Measurements from ENCODE around the gene PARD3B.

PARD3B gene

DNA sequence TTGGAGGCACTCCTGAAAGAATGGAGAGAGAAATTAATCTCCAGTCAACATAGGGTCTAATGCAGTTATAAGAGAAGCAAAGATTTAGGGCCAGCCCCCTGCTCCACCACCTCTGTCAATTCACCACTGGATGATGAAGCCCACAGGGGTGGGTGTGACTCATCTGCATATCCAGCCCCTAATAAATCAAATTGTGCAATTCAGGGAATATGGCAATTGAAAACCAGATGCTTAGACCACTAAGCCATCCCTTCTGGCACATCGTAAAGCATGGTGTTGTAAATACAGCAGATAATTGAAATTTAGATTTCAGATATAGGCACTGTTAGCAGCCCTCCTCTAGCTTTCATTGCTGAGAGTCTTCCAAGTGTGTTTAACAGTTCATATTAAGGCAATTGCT lies 541.4 kb downstream of the PARD3B start:
- Histone ChIP-seq H3K4me3 (ENCODE audit: insufficient read length, low read depth) (no peak overlapping the region), H3K9me3 (ENCODE audit: insufficient read depth, low read length) (no peaks in the 10 kb centered on the region), H3K36me3 (ENCODE audit: insufficient read depth, insufficient read length, low read length) (no peaks in the 10 kb centered on the region), H3K9ac (ENCODE audit: insufficient read length, low read depth) (no peak overlapping the region), H3K4me1 (ENCODE audit: insufficient read depth, insufficient read length) (no peaks in the 10 kb centered on the region), H3K27me3 (ENCODE audit: insufficient read depth, insufficient read length) (no peaks in the 10 kb centered on the region)
- no peak for DNase-seq (ENCODE audit: low read depth, low spot score)
- no peak for TF ChIP-seq YY1 (IDR thresholded peaks at IDR 0.05; ENCODE audit: insufficient read depth, insufficient read length)
- TF ChIP-seq SUZ12 (IDR thresholded peaks at IDR 0.05; ENCODE audit: extremely low read depth, insufficient read depth, insufficient read length): no peak
- TF ChIP-seq ZNF274 (IDR thresholded peaks at IDR 0.05; ENCODE audit: low read depth, low read length): no peak

DNA sequence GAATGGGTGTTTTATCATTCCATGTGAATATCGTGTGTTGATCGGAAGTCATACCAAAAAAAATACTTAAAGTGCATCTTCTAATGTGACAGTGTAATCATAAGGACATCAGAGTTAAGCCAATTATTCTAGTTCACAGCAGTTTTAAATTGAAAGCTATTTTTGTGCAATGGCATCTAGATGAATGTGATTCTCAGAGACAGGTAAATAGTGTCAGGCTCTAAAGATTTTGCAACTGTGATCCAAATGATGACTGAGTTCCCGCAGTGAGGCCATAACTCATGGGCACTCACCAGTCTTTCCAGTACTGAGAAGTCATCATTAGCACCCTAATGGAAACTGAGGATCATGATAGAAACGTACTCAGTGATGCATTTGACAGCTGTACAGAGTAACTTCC lies 542.6 kb downstream of the PARD3B start:
- DNase-seq (ENCODE audit: low read depth, low spot score): no peak
- H3K27me3 ChIP-seq (ENCODE audit: insufficient read depth, insufficient read length): no peaks in the 10 kb centered on the region
- H3K4me1 ChIP-seq (ENCODE audit: insufficient read depth, insufficient read length): no peaks in the 10 kb centered on the region
- no peak overlapping the region for H3K4me3 ChIP-seq (ENCODE audit: insufficient read length, low read depth)
- H3K36me3 ChIP-seq (ENCODE audit: insufficient read depth, insufficient read length, low read length): no peaks in the 10 kb centered on the region
- no peak for TF ChIP-seq YY1 (IDR thresholded peaks at IDR 0.05; ENCODE audit: insufficient read depth, insufficient read length)
- no peak for TF ChIP-seq ZNF274 (IDR thresholded peaks at IDR 0.05; ENCODE audit: low read depth, low read length)
- TF ChIP-seq SUZ12 (IDR thresholded peaks at IDR 0.05; ENCODE audit: extremely low read depth, insufficient read depth, insufficient read length): no peak
- H3K9ac ChIP-seq (ENCODE audit: insufficient read length, low read depth): no peak overlapping the region
- no peaks in the 10 kb centered on the region for H3K9me3 ChIP-seq (ENCODE audit: insufficient read depth, low read length)

DNA sequence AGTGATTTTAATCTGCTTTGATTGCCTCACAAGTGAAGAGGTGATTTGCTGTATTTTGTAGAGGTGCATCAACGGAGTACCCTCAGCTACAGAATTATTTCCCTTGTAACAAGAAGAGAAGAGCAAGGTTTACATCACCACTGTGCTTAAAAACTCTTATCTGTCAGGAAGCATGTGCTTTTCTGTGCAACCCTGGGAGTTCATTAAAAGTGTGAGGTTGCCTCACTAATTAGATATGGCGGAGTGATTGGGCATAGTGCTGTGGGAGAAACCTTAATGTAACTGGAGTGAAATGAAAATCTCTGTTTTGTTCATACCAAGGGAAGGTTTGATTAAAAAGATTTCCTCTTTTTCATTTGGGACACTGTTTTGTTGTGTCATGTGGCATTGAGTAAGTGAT lies 544.7 kb downstream of the PARD3B start:
- DNase-seq (ENCODE audit: low read depth, low spot score): no peak
- no peaks in the 10 kb centered on the region for H3K36me3 ChIP-seq (ENCODE audit: insufficient read depth, insufficient read length, low read length)
- no peak overlapping the region for H3K4me3 ChIP-seq (ENCODE audit: insufficient read length, low read depth)
- no peak overlapping the region for H3K9ac ChIP-seq (ENCODE audit: insufficient read length, low read depth)
- H3K9me3 ChIP-seq (ENCODE audit: insufficient read depth, low read length): no peaks in the 10 kb centered on the region
- no peaks in the 10 kb centered on the region for H3K4me1 ChIP-seq (ENCODE audit: insufficient read depth, insufficient read length)
- H3K27me3 ChIP-seq (ENCODE audit: insufficient read depth, insufficient read length): no peaks in the 10 kb centered on the region
- TF ChIP-seq YY1 (IDR thresholded peaks at IDR 0.05; ENCODE audit: insufficient read depth, insufficient read length): no peak
- TF ChIP-seq ZNF274 (IDR thresholded peaks at IDR 0.05; ENCODE audit: low read depth, low read length): no peak
- no peak for TF ChIP-seq SUZ12 (IDR thresholded peaks at IDR 0.05; ENCODE audit: extremely low read depth, insufficient read depth, insufficient read length)

DNA sequence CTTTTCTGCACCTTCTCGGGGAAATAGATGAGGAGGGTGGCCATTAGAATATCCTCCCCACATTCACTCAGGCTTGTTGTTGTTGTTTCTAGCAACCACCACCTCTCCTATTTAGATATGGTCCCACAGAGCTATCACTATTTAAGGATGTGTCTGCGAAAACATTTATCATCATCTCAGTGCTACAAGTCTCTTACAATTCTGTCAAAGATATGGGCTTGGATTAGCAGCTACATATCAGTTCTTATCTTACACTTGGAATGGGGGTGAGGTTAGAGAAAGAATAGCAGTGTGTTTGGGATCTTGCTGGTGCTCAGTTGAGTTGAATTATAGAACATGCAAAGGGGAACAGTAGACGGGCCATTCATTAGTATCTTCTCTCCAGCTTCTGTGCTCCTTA lies 546.1 kb downstream of the PARD3B start:
- no peak overlapping the region for H3K4me3 ChIP-seq (ENCODE audit: insufficient read length, low read depth)
- H3K9me3 ChIP-seq (ENCODE audit: insufficient read depth, low read length): no peaks in the 10 kb centered on the region
- DNase-seq (ENCODE audit: low read depth, low spot score): no peak
- TF ChIP-seq SUZ12 (IDR thresholded peaks at IDR 0.05; ENCODE audit: extremely low read depth, insufficient read depth, insufficient read length) (no peak), YY1 (IDR thresholded peaks at IDR 0.05; ENCODE audit: insufficient read depth, insufficient read length) (no peak), ZNF274 (IDR thresholded peaks at IDR 0.05; ENCODE audit: low read depth, low read length) (no peak)
- H3K27me3 ChIP-seq (ENCODE audit: insufficient read depth, insufficient read length): no peaks in the 10 kb centered on the region
- no peaks in the 10 kb centered on the region for H3K4me1 ChIP-seq (ENCODE audit: insufficient read depth, insufficient read length)
- no peak overlapping the region for H3K9ac ChIP-seq (ENCODE audit: insufficient read length, low read depth)
- H3K36me3 ChIP-seq (ENCODE audit: insufficient read depth, insufficient read length, low read length): no peaks in the 10 kb centered on the region

DNA sequence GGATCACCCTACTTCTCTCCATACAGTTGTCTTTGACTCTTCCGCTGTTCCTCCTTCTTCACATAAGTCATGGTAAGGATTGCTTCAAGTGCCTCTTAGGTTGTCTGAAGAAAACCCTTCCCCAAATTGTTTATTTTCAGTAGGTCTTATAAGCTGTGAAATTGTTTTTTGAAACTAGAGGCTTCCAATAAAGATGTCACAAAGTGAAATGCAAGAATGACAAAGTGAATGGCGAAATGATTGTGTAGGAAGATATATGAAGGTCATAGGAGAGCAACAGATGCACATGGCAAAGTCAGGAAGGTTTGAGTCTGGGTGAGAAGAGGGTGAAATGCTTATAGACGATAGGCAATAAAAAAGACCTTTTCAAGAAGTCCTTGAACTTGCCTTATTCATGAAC lies 548.8 kb downstream of the PARD3B start:
- TF ChIP-seq YY1 (IDR thresholded peaks at IDR 0.05; ENCODE audit: insufficient read depth, insufficient read length) (no peak), ZNF274 (IDR thresholded peaks at IDR 0.05; ENCODE audit: low read depth, low read length) (no peak), SUZ12 (IDR thresholded peaks at IDR 0.05; ENCODE audit: extremely low read depth, insufficient read depth, insufficient read length) (no peak)
- H3K4me3 ChIP-seq (ENCODE audit: insufficient read length, low read depth): no peak overlapping the region
- no peaks in the 10 kb centered on the region for H3K27me3 ChIP-seq (ENCODE audit: insufficient read depth, insufficient read length)
- no peaks in the 10 kb centered on the region for H3K4me1 ChIP-seq (ENCODE audit: insufficient read depth, insufficient read length)
- H3K36me3 ChIP-seq (ENCODE audit: insufficient read depth, insufficient read length, low read length): no peaks in the 10 kb centered on the region
- no peaks in the 10 kb centered on the region for H3K9me3 ChIP-seq (ENCODE audit: insufficient read depth, low read length)
- DNase-seq (ENCODE audit: low read depth, low spot score): no peak
- H3K9ac ChIP-seq (ENCODE audit: insufficient read length, low read depth): no peak overlapping the region

DNA sequence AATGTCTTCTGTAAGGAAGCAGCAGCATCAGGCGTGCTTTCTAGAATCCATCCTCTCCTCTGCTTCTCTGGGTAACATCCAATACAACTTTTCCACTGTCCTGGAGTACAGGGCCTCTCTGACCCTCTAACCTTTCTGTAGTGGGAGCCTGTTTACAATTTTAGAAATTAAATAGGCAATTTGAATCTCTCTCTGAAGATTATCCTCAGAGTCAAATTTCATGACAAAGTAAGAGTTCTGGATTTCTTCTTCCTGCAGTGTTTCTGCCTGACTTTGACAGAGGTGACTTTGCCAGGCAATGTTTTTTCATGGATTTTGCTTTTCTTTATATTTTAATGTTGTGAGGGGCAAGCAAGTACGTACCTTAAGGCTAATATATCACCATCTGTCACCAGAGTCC lies 558.4 kb downstream of the PARD3B start:
- no peaks in the 10 kb centered on the region for H3K27me3 ChIP-seq (ENCODE audit: insufficient read depth, insufficient read length)
- no peak overlapping the region for H3K4me3 ChIP-seq (ENCODE audit: insufficient read length, low read depth)
- H3K9me3 ChIP-seq (ENCODE audit: insufficient read depth, low read length): no peaks in the 10 kb centered on the region
- no peaks in the 10 kb centered on the region for H3K36me3 ChIP-seq (ENCODE audit: insufficient read depth, insufficient read length, low read length)
- no peaks in the 10 kb centered on the region for H3K4me1 ChIP-seq (ENCODE audit: insufficient read depth, insufficient read length)
- no peak overlapping the region for H3K9ac ChIP-seq (ENCODE audit: insufficient read length, low read depth)
- TF ChIP-seq YY1 (IDR thresholded peaks at IDR 0.05; ENCODE audit: insufficient read depth, insufficient read length) (no peak), ZNF274 (IDR thresholded peaks at IDR 0.05; ENCODE audit: low read depth, low read length) (no peak), SUZ12 (IDR thresholded peaks at IDR 0.05; ENCODE audit: extremely low read depth, insufficient read depth, insufficient read length) (no peak)
- DNase-seq (ENCODE audit: low read depth, low spot score): no peak

DNA sequence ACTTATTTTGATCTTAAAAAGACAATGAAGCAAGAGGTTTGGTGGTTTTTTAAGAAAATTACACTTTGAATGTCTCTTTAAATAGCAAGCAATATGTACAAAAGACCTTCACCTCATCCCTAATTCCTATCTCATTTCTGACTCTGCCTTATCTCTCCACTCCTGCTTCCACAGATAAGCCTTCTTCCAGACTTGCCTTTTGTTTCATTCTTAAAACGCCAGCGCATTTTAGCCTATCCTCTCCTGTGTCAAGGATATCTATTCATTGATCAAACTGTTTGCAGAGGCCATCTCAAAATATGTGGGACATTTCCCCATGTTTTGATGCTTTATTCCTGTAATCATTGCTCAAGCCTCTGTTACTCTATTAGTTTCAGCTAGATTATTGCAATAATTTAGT lies 562.5 kb downstream of the PARD3B start:
- no peak for DNase-seq (ENCODE audit: low read depth, low spot score)
- Histone ChIP-seq H3K4me3 (ENCODE audit: insufficient read length, low read depth) (no peak overlapping the region), H3K9me3 (ENCODE audit: insufficient read depth, low read length) (no peaks in the 10 kb centered on the region), H3K9ac (ENCODE audit: insufficient read length, low read depth) (no peak overlapping the region), H3K36me3 (ENCODE audit: insufficient read depth, insufficient read length, low read length) (no peaks in the 10 kb centered on the region), H3K27me3 (ENCODE audit: insufficient read depth, insufficient read length) (no peaks in the 10 kb centered on the region), H3K4me1 (ENCODE audit: insufficient read depth, insufficient read length) (no peaks in the 10 kb centered on the region)
- TF ChIP-seq ZNF274 (IDR thresholded peaks at IDR 0.05; ENCODE audit: low read depth, low read length) (no peak), YY1 (IDR thresholded peaks at IDR 0.05; ENCODE audit: insufficient read depth, insufficient read length) (no peak), SUZ12 (IDR thresholded peaks at IDR 0.05; ENCODE audit: extremely low read depth, insufficient read depth, insufficient read length) (no peak)

DNA sequence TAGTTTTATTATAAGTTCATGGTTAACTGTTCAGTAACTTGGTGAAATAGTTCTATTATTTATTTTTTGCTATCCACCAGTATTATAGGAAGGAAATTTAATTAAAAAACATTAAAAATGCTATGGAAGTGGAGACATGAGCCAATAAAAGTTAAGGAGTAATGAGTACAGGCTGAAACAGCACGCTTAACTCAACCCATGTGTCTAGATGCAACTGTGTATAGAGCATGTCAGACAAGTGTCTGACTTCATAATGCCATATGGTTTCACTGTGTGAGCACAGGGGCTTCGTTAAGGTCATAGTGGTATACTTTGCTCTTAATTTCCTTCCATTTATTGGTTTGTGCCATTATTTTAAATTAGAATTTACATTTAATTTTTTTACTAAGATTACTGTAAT lies 570.2 kb downstream of the PARD3B start:
- H3K36me3 ChIP-seq (ENCODE audit: insufficient read depth, insufficient read length, low read length): no peaks in the 10 kb centered on the region
- H3K4me3 ChIP-seq (ENCODE audit: insufficient read length, low read depth): no peak overlapping the region
- H3K9ac ChIP-seq (ENCODE audit: insufficient read length, low read depth): no peak overlapping the region
- no peaks in the 10 kb centered on the region for H3K27me3 ChIP-seq (ENCODE audit: insufficient read depth, insufficient read length)
- no peaks in the 10 kb centered on the region for H3K4me1 ChIP-seq (ENCODE audit: insufficient read depth, insufficient read length)
- no peaks in the 10 kb centered on the region for H3K9me3 ChIP-seq (ENCODE audit: insufficient read depth, low read length)
- no peak for TF ChIP-seq YY1 (IDR thresholded peaks at IDR 0.05; ENCODE audit: insufficient read depth, insufficient read length)
- no peak for TF ChIP-seq ZNF274 (IDR thresholded peaks at IDR 0.05; ENCODE audit: low read depth, low read length)
- no peak for TF ChIP-seq SUZ12 (IDR thresholded peaks at IDR 0.05; ENCODE audit: extremely low read depth, insufficient read depth, insufficient read length)
- no peak for DNase-seq (ENCODE audit: low read depth, low spot score)

All from NT2/D1 (cell line).